Liver (tissue), 9 donors: Measurements from ENCODE around the gene IP6K3. TPM values are rescaled to one million over a fixed set of nuclear protein-coding genes. Genes with fewer than 3 reads are reported as not detected.

Source experiments
- DNase-seq: peaks from one replicate; pipeline ENCODE4 v3.0.0-alpha.2; 2017; ENCODE audit warnings: low spot score
- H3K27ac ChIP-seq, 2 donors: one replicate each; pipeline ENCODE4 v1.7.0; 2013; ENCODE audit warnings: inconsistent platforms in 2 of 2, low read length in 2 of 2, control low read depth in 1 of 2, low read depth in 1 of 2, mild to moderate bottlenecking in 1 of 2
- H3K27me3 ChIP-seq, 4 donors: one replicate each; pipeline versions ENCODE4 v1.6.1 to v1.7.0; 2013; ENCODE audit warnings: low read length in 3 of 4, inconsistent platforms in 1 of 4, mild to moderate bottlenecking in 1 of 4, moderate library complexity in 1 of 4; ENCODE audit not compliant: control insufficient read depth in 4 of 4, insufficient read depth in 4 of 4
- H3K36me3 ChIP-seq, 4 donors: one replicate each; pipeline versions ENCODE4 v1.6.1 to v1.7.0; 2013; ENCODE audit warnings: low read length in 3 of 4, mild to moderate bottlenecking in 3 of 4, low read depth in 1 of 4, moderate library complexity in 1 of 4; ENCODE audit not compliant: control insufficient read depth in 4 of 4, insufficient read depth in 3 of 4
- H3K4me1 ChIP-seq, 4 donors: one replicate each; pipeline versions ENCODE4 v1.6.1 to v1.7.0; 2013; ENCODE audit warnings: low read length in 3 of 4, mild to moderate bottlenecking in 3 of 4, moderate library complexity in 1 of 4; ENCODE audit not compliant: control insufficient read depth in 4 of 4, insufficient read depth in 4 of 4
- H3K4me3 ChIP-seq, 3 donors: one replicate each; pipeline versions ENCODE4 v1.6.1 to v1.7.0; 2013; ENCODE audit warnings: low read length in 3 of 3, control low read depth in 1 of 3, low read depth in 1 of 3, mild to moderate bottlenecking in 1 of 3
- H3K9ac ChIP-seq, 2 donors: one replicate each; pipeline ENCODE4 v1.7.0; 2013; ENCODE audit warnings: low read length in 2 of 2, mild to moderate bottlenecking in 2 of 2, moderate library complexity in 2 of 2, control low read depth in 1 of 2, low read depth in 1 of 2
- H3K9me3 ChIP-seq, 4 donors: one replicate each; pipeline versions ENCODE4 v1.6.1 to v1.7.0; 2013; ENCODE audit warnings: low read length in 3 of 4; ENCODE audit not compliant: control insufficient read depth in 4 of 4
- ATF3 ChIP-seq: IDR thresholded peaks from 2 replicates; pipeline ENCODE4 v1.6.1; 2016; ENCODE audit warnings: antibody characterized with exemption
- EGR1 ChIP-seq, 2 donors: IDR thresholded peaks; 2 replicates each; pipeline ENCODE4 v1.6.1; 2016 to 2018; ENCODE audit warnings: antibody characterized with exemption in 2 of 2, low read depth in 2 of 2
- FOXA1 ChIP-seq: IDR thresholded peaks from 2 replicates; pipeline ENCODE4 v1.6.1; 2016; ENCODE audit warnings: antibody characterized with exemption
- FOXA2 ChIP-seq: IDR thresholded peaks from 2 replicates; pipeline ENCODE4 v1.6.1; 2016; ENCODE audit warnings: antibody characterized with exemption
- GABPA ChIP-seq, 2 donors: IDR thresholded peaks in 1 of 2; conservative IDR thresholded peaks in 1 of 2; 2 replicates each; pipeline ENCODE4 v1.6.1; 2016; ENCODE audit warnings: antibody characterized with exemption in 2 of 2, mild to moderate bottlenecking in 1 of 2, moderate library complexity in 1 of 2
- HNF4A ChIP-seq, 2 donors: conservative IDR thresholded peaks; 2 replicates each; pipeline ENCODE4 v1.6.1; 2016; ENCODE audit warnings: antibody characterized with exemption in 2 of 2, mild to moderate bottlenecking in 2 of 2
- HNF4G ChIP-seq: IDR thresholded peaks from 2 replicates; pipeline ENCODE4 v1.6.1; 2016; ENCODE audit warnings: antibody characterized with exemption
- JUND ChIP-seq, 2 donors: IDR thresholded peaks; 2 replicates each; pipeline ENCODE4 v1.6.1; 2016; ENCODE audit warnings: antibody characterized with exemption in 2 of 2
- NR2F2 ChIP-seq: IDR thresholded peaks from 2 replicates; pipeline ENCODE4 v1.6.1; 2016; ENCODE audit warnings: antibody characterized with exemption
- RAD21 ChIP-seq, 2 donors: IDR thresholded peaks; 2 replicates each; pipeline ENCODE4 v1.6.1; 2016; ENCODE audit warnings: antibody characterized with exemption in 2 of 2, mild to moderate bottlenecking in 2 of 2
- RXRA ChIP-seq, 2 donors: IDR thresholded peaks; 2 replicates each; pipeline ENCODE4 v1.6.1; 2017 to 2018; ENCODE audit warnings: antibody characterized with exemption in 2 of 2, mild to moderate bottlenecking in 1 of 2
- SP1 ChIP-seq: IDR thresholded peaks from 2 replicates; pipeline ENCODE4 v1.6.1; 2018; ENCODE audit warnings: antibody characterized with exemption, mild to moderate bottlenecking
- TAF1 ChIP-seq: conservative IDR thresholded peaks from 2 replicates; pipeline ENCODE4 v1.6.1; 2016; ENCODE audit warnings: antibody characterized with exemption, mild to moderate bottlenecking
- YY1 ChIP-seq: IDR thresholded peaks from 2 replicates; pipeline ENCODE4 v1.6.1; 2016; ENCODE audit warnings: antibody characterized with exemption, mild to moderate bottlenecking
- WGBS: extraction: QIAGEN DNeasy Blood & Tissue Kit; methylation state at CpG from one replicate; pipeline ENCODE4 v1.1.7; 2013; 5-methylcytosine and 5-hydroxymethylcytosine counted together
- polyA plus RNA-seq, 2 donors: library from polyadenylated mRNA; stranded (reverse) in 1 of 2; unstranded in 1 of 2; fragments of 200-250 nt in 1 of 2; fragments of >200 nt in 1 of 2; fragmentation: Nextera tagmentation in 1 of 2; extraction: Ambion mirVana in 1 of 2; gene quantifications; one replicate each; pipeline versions ENCODE4 v1.2.1 to v1.2.3, GENCODE V29; 2013 to 2015
- total RNA-seq, 2 donors: library from RNA; depleted of rRNA; stranded (reverse); fragments of >200 nt; gene quantifications; one replicate each; pipeline ENCODE4 v1.2.3, GENCODE V29; 2014
- TF ChIP-seq, protein P1 (sequence below): fragments of 150-350 bp; IDR thresholded peaks from 2 replicates; pipeline ENCODE4 v1.5.1; 2017; ENCODE audit warnings: improper control_type of control experiment, low read depth, low read length; ENCODE audit not compliant: missing input control
- TF ChIP-seq, protein P2 (sequence below): IDR thresholded peaks from 2 replicates; pipeline ENCODE4 v1.6.1; 2016; ENCODE audit warnings: antibody characterized with exemption, mild to moderate bottlenecking
- TF ChIP-seq, protein P3 (sequence below): IDR thresholded peaks from 2 replicates; pipeline ENCODE4 v1.6.1; 2016; ENCODE audit warnings: antibody characterized with exemption
- donor health status: healthy.
- donor health status: healthy.
- donor health status: healthy.
- donor health status: healthy.
- donor health status: healthy.

IP6K3 gene
- total and polyA plus RNA-seq, 4 donors = 1.5 to 12.9 (median 6.7) TPM

- TF ChIP-seq GABPA (IDR thresholded peaks at IDR 0.05 in 1 of 2, conservative IDR thresholded peaks at IDR 0.05 in 1 of 2) (no peak), ATF3 (no peak), EGR1 (IDR thresholded peaks at IDR 0.05; ENCODE audit: low read depth in 2 of 2) (no peak), RXRA (IDR thresholded peaks at IDR 0.05) (no peak), FOXA1 (no peak), HNF4G (no peak), JUND (IDR thresholded peaks at IDR 0.05) (no peak), NR2F2 (no peak), HNF4A (conservative IDR thresholded peaks at IDR 0.05) (no peak), SP1 (no peak), FOXA2 (no peak), YY1 (no peak), TAF1 (no peak)
- TF ChIP-seq, protein P1, sequence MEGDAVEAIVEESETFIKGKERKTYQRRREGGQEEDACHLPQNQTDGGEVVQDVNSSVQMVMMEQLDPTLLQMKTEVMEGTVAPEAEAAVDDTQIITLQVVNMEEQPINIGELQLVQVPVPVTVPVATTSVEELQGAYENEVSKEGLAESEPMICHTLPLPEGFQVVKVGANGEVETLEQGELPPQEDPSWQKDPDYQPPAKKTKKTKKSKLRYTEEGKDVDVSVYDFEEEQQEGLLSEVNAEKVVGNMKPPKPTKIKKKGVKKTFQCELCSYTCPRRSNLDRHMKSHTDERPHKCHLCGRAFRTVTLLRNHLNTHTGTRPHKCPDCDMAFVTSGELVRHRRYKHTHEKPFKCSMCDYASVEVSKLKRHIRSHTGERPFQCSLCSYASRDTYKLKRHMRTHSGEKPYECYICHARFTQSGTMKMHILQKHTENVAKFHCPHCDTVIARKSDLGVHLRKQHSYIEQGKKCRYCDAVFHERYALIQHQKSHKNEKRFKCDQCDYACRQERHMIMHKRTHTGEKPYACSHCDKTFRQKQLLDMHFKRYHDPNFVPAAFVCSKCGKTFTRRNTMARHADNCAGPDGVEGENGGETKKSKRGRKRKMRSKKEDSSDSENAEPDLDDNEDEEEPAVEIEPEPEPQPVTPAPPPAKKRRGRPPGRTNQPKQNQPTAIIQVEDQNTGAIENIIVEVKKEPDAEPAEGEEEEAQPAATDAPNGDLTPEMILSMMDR = no peak
- TF ChIP-seq, protein P2, sequence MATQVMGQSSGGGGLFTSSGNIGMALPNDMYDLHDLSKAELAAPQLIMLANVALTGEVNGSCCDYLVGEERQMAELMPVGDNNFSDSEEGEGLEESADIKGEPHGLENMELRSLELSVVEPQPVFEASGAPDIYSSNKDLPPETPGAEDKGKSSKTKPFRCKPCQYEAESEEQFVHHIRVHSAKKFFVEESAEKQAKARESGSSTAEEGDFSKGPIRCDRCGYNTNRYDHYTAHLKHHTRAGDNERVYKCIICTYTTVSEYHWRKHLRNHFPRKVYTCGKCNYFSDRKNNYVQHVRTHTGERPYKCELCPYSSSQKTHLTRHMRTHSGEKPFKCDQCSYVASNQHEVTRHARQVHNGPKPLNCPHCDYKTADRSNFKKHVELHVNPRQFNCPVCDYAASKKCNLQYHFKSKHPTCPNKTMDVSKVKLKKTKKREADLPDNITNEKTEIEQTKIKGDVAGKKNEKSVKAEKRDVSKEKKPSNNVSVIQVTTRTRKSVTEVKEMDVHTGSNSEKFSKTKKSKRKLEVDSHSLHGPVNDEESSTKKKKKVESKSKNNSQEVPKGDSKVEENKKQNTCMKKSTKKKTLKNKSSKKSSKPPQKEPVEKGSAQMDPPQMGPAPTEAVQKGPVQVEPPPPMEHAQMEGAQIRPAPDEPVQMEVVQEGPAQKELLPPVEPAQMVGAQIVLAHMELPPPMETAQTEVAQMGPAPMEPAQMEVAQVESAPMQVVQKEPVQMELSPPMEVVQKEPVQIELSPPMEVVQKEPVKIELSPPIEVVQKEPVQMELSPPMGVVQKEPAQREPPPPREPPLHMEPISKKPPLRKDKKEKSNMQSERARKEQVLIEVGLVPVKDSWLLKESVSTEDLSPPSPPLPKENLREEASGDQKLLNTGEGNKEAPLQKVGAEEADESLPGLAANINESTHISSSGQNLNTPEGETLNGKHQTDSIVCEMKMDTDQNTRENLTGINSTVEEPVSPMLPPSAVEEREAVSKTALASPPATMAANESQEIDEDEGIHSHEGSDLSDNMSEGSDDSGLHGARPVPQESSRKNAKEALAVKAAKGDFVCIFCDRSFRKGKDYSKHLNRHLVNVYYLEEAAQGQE = no peak
- TF ChIP-seq, protein P3, sequence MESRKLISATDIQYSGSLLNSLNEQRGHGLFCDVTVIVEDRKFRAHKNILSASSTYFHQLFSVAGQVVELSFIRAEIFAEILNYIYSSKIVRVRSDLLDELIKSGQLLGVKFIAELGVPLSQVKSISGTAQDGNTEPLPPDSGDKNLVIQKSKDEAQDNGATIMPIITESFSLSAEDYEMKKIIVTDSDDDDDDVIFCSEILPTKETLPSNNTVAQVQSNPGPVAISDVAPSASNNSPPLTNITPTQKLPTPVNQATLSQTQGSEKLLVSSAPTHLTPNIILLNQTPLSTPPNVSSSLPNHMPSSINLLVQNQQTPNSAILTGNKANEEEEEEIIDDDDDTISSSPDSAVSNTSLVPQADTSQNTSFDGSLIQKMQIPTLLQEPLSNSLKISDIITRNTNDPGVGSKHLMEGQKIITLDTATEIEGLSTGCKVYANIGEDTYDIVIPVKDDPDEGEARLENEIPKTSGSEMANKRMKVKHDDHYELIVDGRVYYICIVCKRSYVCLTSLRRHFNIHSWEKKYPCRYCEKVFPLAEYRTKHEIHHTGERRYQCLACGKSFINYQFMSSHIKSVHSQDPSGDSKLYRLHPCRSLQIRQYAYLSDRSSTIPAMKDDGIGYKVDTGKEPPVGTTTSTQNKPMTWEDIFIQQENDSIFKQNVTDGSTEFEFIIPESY = no peak
- Histone ChIP-seq H3K4me3 (no peak overlapping the region), H3K9ac (no peak overlapping the region), H3K36me3 (no peaks in the 10 kb centered on the region), H3K4me1 (no peaks in the 10 kb centered on the region), H3K9me3 (no peaks in the 10 kb centered on the region), H3K27me3 (no peaks in the 10 kb centered on the region), H3K27ac (no peak overlapping the region)
- 86% methylated on average over 15 of the region's 15 CpGs for WGBS
- no peak for DNase-seq
Measured at GRCh38 chr6:33683051-33683571, 63.6 kb downstream of the IP6K3 start.

DNA sequence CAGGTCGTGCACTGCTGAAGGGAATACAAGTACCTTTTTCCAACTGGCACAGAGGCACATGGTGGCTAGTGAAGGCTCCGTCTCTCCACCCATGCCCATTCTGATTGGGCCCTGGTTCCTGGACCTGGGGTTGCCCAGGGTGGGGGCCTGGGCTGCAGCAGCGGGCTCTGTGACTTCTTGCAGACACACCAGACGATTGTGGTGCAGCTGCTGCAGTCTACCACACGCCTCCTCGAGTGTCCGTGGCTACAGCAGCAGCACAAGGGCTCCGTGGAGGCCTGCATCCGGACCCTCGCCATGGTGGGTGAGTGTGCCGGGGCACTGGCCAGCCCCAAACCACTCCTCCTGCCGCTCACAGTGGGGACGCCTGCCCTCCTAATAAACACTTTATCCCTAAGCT, 64.4 kb downstream of the IP6K3 start:
- H3K27me3 ChIP-seq = no peaks in the 10 kb centered on the region
- no peak overlapping the region for H3K9ac ChIP-seq
- no peak overlapping the region for H3K27ac ChIP-seq
- H3K4me3 ChIP-seq = no peak overlapping the region
- DNase-seq = no peak
- no peaks in the 10 kb centered on the region for H3K4me1 ChIP-seq
- H3K9me3 ChIP-seq = no peaks in the 10 kb centered on the region
- WGBS = 94% methylated on average over 13 of the region's 13 CpGs
- H3K36me3 ChIP-seq = no peaks in the 10 kb centered on the region
- TF ChIP-seq GABPA (IDR thresholded peaks at IDR 0.05 in 1 of 2, conservative IDR thresholded peaks at IDR 0.05 in 1 of 2) (no peak), EGR1 (IDR thresholded peaks at IDR 0.05; ENCODE audit: low read depth in 2 of 2) (no peak), NR2F2 (no peak), TAF1 (no peak), RAD21 (IDR thresholded peaks at IDR 0.05) (no peak), YY1 (no peak)
- TF ChIP-seq, protein P2 = no peak
- TF ChIP-seq, protein P1 = no peak
